IPS-15b (cell line): Measurements from ENCODE around the gene TSPAN14.

Experiments
- H3K27me3 ChIP-seq: one replicate; pipeline ENCODE4 v1.6.1; 2013; ENCODE audit warnings: low read length; ENCODE audit not compliant: control insufficient read depth, insufficient read depth
- H3K36me3 ChIP-seq: one replicate; pipeline ENCODE4 v1.6.1; 2013; ENCODE audit warnings: low read length; ENCODE audit not compliant: control insufficient read depth, insufficient read depth
- H3K4me1 ChIP-seq: one replicate; pipeline ENCODE4 v1.6.1; 2013; ENCODE audit warnings: mild to moderate bottlenecking, low read length; ENCODE audit not compliant: control insufficient read depth, insufficient read depth
- H3K4me3 ChIP-seq: one replicate; pipeline ENCODE4 v1.5.1; 2013; ENCODE audit warnings: low read depth, low read length
- H3K9ac ChIP-seq: one replicate; pipeline ENCODE4 v1.6.1; 2013; ENCODE audit warnings: low read depth, mild to moderate bottlenecking, low read length
- H3K9me3 ChIP-seq: one replicate; pipeline ENCODE4 v1.6.1; 2013; ENCODE audit warnings: mild to moderate bottlenecking, low read length; ENCODE audit not compliant: control insufficient read depth, insufficient read depth

TSPAN14 gene

DNA sequence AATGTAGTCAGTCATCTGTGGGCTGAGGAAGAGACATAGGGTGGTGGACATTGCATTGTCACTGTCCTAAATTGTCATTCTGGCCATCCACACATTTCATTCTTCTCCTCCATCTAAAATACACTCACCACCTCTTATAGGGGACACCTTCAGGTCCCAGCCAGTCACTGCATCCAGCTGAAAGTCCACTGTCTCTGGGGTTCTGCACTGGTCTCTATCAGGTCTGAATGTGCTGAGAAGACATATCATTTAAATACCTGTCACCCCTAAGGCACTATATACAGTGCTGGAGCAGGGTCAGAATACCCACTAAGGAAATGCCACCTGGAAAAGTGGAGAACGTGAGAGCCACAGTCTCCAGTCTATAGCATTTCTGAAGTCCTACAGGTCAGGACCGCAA, 113.2 kb downstream of the TSPAN14 start:
- H3K9ac ChIP-seq, result no peak overlapping the region
- H3K4me3 ChIP-seq, result no peak overlapping the region

GRCh38 chr10:80569131-80569895, 115.2 kb downstream of the TSPAN14 start:
- Histone ChIP-seq H3K36me3 (no peaks in the 10 kb centered on the region), H3K9me3 (no peaks in the 10 kb centered on the region), H3K9ac (no peak overlapping the region), H3K27me3 (no peaks in the 10 kb centered on the region), H3K4me3 (no peak overlapping the region), H3K4me1 (no peaks in the 10 kb centered on the region)

More for the DNA sequence above, 113.2 kb downstream of the TSPAN14 start:
- H3K4me1 ChIP-seq, result no peaks in the 10 kb centered on the region
- H3K9me3 ChIP-seq, result no peaks in the 10 kb centered on the region
- H3K36me3 ChIP-seq, result no peaks in the 10 kb centered on the region
- no peaks in the 10 kb centered on the region for H3K27me3 ChIP-seq

DNA sequence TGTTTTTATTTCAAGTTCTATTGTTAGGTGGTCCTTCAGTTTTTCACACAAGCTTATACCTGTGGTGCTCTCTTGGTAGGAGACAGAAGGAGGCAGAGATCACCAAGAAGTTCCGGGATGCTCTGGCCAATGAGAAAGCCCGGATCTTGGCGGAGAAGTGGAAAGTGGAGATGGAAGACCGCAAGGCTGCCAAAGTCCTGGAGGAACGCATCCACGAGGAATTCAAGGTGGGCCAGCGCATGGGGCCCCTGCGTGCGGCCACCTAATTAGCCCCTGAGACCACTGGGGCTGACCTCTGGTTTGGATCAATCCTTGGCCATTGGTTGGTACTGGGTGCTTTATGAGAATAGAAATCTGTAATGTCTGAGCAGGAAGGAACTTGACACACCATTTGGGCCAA, 117.2 kb downstream of the TSPAN14 start:
- H3K27me3 ChIP-seq, result no peaks in the 10 kb centered on the region
- no peaks in the 10 kb centered on the region for H3K36me3 ChIP-seq
- no peaks in the 10 kb centered on the region for H3K4me1 ChIP-seq
- no peak overlapping the region for H3K9ac ChIP-seq
- H3K9me3 ChIP-seq, result no peaks in the 10 kb centered on the region
- H3K4me3 ChIP-seq, result no peak overlapping the region

GRCh38 chr10:80579181-80579763, 125.2 kb downstream of the TSPAN14 start:
- no peaks in the 10 kb centered on the region for H3K36me3 ChIP-seq
- H3K4me1 ChIP-seq, result no peaks in the 10 kb centered on the region
- H3K4me3 ChIP-seq, result no peak overlapping the region
- no peaks in the 10 kb centered on the region for H3K9me3 ChIP-seq
- H3K27me3 ChIP-seq, result no peaks in the 10 kb centered on the region
- no peak overlapping the region for H3K9ac ChIP-seq

- H3K27me3 ChIP-seq, result no peaks in the 10 kb centered on the region
- no peak overlapping the region for H3K4me3 ChIP-seq
- H3K4me1 ChIP-seq, result no peaks in the 10 kb centered on the region
- no peaks in the 10 kb centered on the region for H3K9me3 ChIP-seq
- no peak overlapping the region for H3K9ac ChIP-seq
- no peaks in the 10 kb centered on the region for H3K36me3 ChIP-seq
These were observed 125.9 kb downstream of the TSPAN14 start for GRCh38 chr10:80579849-80580637.

DNA sequence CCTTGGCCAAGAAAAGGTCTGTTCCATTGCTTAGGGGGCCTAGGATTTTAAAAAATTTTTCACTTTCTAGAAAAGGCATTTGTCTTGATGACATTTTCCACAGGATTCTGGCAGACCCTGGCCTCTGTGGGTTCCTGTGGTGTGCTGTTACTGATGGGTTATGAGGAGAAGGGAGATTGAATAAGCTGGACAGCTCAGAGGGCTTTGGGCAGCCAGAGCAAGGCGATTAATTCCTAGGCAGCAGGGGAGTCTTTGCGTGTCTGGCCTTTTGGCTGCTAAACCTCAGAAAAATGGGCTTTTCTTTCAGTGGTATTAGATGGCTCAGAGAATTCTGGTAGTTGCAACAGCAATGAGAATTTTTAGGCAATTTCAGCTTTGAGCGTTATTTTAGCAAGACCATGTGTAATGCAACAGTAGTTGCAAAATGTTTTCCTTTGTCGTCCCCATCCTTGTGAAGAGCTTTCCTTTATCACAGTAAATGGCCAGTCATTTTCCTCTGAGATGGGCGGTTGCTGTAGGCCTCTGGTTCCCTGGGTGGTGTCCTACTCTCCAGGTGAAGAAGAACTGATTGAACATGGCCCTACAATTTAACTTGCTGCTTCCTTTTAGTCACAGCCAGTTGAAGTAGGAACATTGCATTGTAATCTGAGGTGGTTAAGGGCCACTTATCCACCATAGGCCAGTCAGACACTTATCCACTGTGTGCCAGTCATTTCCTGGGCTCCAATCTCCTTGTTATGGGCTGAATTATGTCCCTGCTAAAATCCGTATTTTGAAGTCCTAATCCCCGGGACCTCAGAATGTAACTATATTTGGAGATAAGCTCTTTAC, 126.7 kb downstream of the TSPAN14 start:
- H3K9me3 ChIP-seq, result no peaks in the 10 kb centered on the region
- H3K36me3 ChIP-seq, result no peaks in the 10 kb centered on the region
- no peaks in the 10 kb centered on the region for H3K4me1 ChIP-seq
- H3K9ac ChIP-seq, result no peak overlapping the region
- no peaks in the 10 kb centered on the region for H3K27me3 ChIP-seq
- no peak overlapping the region for H3K4me3 ChIP-seq

DNA sequence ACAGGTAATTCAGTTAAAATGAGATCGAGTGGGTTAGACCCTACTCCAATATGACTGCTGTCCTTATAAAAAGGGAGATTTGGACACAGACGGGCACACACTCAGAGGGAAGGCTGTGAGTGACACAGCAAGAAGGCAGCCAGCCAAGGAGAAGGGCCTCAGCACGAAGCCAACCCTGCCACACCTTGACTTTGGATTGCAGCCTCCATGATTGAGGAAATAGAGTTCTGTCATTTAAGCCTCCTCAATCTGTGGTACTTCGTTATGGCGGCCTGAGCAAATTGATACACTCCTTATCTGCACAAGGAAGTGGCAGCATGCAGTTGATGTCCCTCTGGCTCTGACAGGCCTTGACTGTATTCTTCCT, 127.3 kb downstream of the TSPAN14 start:
- Histone ChIP-seq H3K4me3 (no peak overlapping the region), H3K27me3 (no peaks in the 10 kb centered on the region), H3K4me1 (no peaks in the 10 kb centered on the region), H3K9me3 (no peaks in the 10 kb centered on the region), H3K9ac (no peak overlapping the region), H3K36me3 (no peaks in the 10 kb centered on the region)

DNA sequence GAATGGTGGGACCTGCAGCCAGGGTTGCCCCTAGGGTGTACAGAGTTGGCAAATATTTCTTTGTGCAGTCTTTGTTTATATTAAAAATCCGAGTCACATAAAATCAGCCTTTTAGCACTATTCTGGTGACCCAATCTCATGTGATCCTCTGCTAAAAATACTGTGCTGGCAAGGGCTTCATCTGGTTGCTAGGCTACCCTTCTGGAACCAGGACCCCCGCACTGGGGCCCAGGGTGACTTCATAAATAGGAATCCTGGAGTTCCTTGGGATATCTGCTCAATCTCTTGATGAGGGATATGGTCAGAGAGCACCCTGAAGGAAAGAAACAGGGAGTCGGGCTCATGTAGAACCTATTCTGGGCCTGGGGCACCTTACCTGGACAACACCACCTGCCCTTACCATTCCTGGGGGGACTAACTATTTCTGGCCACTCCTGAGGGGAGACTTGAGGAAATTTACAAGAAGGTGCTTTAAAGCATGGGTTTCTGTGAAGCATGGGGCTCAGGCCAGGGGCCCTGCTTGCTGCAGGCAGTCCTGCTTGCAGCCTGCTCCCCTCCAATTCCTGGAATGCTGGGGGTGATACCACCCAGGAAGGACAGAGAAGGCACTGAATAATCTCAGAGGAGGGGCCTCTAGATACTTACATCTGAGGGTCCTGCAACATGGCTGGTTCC, 128.3 kb downstream of the TSPAN14 start:
- Histone ChIP-seq H3K36me3 (no peaks in the 10 kb centered on the region), H3K9ac (no peak overlapping the region), H3K4me1 (no peaks in the 10 kb centered on the region), H3K9me3 (no peaks in the 10 kb centered on the region), H3K4me3 (no peak overlapping the region), H3K27me3 (no peaks in the 10 kb centered on the region)
